Stimulated activated CD8-positive, alpha-beta memory T cell treated with anti-CD3 and anti-CD28 coated beads, Interleukin-4, amount 100 ng/mL, for 24 hours (primary cell): ENCODE results near the gene AMELX.

Experiments used
- DNase-seq: peaks from one replicate; pipeline ENCODE4 v3.0.0-alpha.2; 2020; ENCODE audit warnings: low read depth

AMELX gene

DNA sequence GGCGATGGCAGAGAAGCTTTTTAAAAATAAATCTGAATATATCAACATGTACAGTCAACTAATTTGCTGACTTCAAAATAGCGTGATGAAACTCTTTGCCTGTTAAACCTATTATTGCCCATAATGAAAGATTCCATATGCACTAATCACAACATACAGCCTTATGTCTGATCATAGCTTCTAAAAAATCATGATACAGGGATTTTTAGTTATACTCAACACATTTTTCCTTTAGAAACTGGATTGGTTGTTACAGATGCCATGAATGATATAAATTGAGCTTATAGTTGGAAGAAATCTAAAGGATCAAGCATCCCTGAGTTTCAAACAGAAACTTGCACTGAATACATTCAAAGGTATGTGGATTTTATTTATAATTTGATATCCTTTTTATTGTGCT is at the start of gene AMELX:
Gene AMELX, plus strand, starts transcription at position 301 of the 400 bp plus-strand sequence. CDS start 1,376 bp downstream, outside the sequence.
- DNase-seq = no peak

DNA sequence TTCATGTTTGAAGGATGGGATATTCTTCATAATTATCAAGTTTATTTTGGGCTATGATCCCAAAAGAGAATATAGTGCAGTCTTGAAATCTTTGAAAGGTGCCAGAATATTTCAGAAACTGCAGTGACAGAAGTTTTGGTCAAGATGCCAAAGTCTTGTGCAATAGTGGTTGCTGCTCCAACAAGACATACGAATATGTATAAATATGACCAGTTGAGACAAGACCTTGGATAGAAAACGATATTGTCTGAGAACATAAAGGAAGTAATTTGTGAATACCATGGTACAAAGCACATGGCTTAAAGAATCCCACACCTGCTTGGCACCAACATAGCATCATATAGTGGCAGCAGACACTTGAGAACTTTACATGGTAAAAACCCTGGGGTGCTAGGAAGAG is 48.6 kb upstream of the AMELX start:
- no peak for DNase-seq

DNA sequence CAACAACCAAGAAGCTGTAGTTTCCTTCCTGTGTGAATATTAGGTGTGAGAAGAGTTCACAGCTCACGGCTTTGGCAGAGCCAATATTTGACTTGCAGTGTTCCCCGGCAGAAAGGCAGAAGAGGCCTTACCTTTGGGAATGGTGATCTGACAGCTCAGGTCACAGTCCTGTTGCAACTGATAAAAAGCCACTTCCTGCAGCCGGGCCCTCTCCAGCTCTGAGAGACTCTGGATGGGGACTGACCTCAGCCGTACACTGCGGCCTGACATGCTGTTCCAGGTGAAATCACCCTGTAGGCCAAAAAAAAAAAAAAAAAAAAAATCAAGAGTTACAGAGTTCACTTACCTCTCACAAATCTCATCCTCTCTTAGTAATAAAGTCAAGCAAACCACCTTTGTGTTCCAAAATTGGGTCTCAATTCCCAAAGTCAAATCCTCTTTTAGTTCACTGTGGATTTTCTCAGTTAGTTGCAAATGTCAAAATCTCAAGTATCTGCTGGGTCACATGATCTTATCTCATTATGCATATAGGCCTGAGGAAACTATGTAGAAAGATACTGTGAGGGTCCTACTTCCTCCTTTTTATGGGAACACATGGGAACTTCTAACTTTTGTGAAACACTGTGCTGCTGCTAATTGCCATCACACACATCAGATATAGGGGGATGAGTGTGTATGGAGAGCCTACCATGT is 38.6 kb upstream of the AMELX start:
- no peak for DNase-seq

DNA sequence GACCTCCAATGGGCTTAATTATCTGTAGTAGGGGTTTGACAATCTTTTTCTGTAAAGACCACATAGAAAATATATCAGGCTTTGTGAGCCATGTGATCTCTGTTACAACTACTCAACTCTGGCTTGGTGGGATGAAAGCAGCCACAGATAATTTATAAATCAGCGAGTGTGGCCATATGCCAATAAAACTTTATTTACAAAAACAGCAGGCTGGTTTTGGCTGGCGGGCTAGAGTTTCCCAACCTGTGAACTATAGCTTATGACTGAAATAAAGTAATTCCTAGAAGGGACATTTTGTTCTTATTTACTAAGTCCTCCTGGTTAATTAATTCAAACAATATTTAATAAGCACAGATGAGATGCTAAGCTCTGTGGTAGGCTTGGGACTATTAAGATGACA is 35.9 kb upstream of the AMELX start:
- DNase-seq = no peak

DNA sequence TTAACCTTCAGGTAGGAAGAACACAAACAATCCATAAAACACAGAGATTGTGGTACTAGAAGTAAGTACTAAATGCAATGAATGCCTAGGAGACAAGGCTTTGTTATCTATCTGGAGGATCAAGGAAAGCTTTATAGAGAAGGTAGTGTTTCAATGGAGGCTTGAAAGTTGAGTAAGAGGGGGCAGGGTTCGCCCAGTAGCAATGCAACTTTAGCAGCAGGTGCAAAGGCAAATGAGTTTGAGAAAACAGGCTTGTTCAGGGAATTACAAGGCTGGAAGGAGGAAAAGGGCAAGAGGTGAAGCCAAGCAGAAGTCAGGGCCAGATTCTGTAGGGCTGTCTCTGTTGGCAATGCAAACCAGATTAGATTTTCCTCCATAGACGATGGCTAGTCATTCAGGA is 35.5 kb upstream of the AMELX start:
- no peak for DNase-seq

DNA sequence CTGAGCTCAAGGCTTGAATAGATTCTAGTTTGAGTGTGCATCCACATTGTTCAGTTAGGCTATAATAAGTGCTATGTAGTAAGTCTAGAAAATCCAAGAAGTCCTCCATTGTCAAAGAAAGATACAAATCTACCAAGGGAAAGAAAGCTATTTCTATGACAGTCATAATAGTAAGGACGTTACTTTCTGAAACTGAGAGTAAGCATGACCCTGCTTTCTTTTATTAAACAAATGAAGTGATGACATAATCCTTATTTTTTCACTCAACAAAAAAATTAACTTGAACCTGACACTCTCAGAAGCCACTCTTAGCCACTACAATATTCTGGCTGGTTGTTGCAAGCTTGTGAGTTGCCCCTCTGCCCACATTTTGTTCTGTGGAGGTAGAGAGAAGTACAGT is 33.8 kb upstream of the AMELX start:
- no peak for DNase-seq

DNA sequence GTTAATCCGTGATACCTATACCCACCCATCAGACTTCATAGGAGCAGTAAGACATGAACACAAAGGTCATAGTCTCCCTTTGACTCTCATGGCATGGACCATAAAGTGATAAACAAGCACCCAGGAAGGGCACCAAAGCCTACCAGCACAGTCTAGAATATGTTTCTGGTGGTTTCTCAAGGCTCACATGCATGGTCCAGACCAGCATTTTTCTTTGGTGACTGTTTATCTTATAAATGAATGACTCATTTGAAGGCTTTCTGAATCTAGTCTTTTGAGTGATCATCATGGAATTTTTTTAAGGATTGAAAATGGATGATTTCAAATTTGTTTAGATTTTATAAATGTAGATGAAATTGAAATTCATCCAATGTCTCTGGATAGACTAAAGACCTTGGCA is 32.0 kb upstream of the AMELX start:
- no peak for DNase-seq

DNA sequence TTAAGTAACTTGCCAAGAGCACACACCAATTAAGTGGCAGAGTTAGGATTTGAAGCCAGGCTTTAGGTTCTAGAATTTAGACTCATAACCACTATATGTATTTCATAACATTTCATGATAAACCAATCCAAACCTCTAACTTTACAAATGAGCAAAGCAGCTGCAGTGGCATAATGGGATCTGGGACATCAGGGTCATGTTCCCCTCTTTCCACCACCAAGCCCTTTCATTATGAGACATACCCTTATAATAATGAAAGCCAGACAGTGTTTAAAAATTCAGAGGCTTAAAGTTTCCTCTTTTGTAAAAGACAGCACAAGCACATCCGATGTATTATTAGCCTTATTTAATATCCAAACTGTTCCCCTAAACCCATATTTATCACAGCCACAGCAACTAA is 28.3 kb upstream of the AMELX start:
- DNase-seq = no peak

DNA sequence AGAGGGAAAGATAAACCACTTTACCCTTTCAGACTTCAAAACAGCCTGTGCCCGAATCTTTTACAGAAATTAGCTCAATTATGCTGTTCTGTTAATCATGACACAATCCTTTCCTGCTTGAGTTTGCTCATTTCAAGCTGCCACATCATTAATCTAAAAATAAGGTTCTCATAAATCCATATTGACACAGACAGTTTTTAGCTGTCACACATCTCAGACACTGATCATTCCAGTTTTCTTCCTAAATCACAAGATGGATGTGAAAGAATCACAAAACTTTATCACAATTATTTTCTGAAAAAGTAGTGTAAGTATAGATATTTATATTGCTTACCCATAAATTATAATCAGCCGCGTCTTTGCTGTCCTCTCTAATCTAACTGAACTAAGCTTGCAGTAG is 27.9 kb upstream of the AMELX start:
- no peak for DNase-seq

DNA sequence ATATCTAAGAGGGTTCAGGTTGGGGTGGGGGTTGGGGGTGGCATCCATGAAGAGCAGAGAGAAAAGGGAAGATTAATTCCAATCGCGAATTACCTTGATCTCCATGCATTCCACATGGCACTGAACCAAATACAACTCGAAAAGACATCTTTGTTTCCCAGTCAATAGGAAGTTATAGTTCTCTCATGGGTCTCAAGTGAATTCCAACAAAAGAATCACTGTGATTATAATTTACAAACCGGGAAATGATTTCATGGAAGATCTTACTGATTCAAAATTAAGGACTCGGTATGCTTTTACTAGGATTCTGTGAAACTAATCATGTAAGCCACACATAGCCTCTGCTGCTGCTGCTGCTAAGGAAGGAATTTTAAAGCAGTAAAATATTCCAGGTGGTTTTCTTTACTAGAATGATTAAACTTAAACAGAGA is 26.6 kb upstream of the AMELX start:
- no peak for DNase-seq

DNA sequence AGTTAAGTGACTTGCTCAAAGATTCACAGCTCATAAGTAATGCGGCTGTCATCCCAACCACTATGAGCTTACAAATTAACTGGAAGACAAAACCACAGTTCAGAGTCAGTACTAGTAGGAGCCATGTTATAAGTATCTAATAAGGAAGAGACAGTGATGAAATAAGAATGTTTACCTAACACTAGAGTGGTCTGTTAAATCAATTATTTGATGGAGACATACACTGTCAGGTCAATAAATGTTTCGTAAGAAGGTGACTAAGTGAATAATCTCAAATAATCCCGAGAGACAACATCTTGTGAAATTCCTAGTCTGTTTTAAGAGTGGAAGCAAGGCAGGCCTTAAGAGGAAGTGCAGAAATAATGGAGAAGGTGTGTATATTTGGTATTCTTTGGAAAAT is 25.8 kb upstream of the AMELX start:
- DNase-seq = no peak

DNA sequence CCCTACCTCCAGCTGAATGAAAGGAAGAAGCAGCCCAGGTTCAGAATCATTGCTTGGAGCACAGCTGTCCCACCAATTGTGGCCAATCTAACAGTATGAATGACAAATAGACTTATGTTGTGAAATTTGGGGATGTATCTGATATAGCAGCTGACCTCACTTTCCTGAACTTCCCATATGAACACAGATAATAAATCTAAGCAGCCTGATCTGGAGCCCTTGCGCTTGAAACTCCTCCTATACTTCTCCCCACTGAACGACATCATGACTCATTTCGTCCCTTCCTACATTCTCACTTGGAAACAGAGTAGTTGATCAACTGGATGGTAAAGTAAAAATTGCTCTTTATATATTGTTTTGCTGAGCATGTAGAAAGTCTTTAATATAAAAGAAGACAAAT is 24.2 kb upstream of the AMELX start:
- DNase-seq = no peak

DNA sequence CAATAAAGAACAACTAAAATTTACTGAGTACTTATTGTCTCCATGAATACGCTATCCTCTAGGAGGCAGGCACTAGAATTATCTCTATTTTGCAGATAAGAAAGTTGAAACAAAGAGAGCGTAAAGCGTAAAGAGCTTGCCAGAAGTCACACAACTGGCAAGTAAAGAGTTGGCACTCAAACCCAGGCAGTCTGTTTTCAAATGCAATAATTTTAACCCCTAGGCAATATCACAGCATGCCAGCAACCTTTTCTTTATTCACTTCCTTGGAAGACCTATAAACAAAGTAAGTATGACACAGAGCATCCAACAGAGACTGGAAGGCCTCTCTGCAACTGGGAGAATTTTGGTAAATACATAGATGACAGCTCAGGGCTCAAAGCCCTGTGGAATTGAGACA is 23.2 kb upstream of the AMELX start:
- DNase-seq = no peak

DNA sequence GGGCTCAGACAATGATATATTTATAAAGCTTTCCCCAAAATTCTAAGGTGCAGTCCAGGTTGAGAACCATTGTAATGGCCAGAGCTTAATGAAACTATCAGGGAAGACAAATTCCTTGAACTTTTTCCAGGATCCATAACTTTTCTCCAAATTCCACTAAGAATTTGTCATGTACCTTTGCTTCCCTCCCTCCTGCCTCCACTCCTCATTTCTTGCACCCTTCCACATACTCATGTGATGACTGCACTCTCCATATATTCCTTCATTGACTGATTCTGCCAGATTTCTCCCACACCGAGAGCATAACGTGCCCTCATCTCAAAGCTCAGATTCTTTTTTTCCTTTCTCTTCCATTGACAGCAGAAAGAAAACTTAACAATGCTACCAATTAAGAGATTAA is 20.9 kb upstream of the AMELX start:
- DNase-seq = no peak

DNA sequence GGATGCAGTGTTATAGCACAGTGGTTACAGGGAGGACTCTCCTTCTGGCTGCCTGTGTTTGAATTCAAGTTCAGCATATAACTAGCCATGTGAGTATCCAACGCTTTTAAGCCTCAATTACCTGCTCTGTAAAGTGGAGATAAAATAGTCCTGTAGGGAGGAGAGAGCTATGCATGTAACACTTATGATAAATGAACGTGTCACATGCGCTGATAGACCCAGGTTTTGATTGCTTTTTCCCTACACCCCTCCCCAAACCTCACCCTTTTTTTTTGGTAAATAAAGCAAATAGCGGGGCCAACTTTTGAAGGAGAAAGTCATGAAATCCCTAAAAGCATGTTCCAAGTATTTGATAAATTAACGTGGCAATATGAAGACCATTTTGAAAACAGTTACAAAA is 20.4 kb upstream of the AMELX start:
- DNase-seq = no peak

DNA sequence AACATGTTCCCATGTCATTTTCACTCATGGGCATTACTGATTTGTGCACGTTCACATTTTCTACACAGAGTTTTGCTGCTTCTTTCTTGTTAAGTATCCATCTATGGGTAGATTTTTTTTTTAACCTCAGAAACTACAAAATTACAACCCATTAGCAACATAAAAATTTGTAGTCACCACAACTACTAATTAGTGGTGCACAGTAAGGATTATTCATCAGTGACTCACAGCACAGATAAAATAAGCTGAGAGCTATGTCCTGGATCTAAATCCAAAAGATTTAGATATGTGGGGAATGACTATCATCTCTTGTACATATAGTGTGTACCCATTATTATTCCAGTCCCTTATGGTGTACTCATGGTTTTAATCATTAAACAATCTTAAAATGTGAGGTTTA is 19.7 kb upstream of the AMELX start:
- no peak for DNase-seq

DNA sequence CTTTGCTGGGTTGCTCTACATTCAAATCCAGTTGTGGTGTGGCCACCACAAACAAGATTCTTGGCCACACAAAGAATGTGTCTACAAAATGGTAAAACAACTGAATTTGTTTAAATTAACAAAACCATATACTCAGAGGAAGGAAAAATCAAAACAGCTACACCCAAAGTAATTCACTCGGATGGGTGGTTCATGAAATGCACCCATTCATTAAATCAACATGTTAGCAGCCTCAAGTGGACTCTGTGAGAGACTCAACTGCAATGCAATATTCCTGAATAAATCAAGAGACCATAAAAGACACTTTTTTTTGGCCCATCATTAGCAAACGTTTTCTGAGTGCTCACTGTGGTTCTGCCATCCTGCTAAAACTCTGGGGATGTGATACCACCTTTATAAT is 11.2 kb upstream of the AMELX start:
- DNase-seq = no peak

DNA sequence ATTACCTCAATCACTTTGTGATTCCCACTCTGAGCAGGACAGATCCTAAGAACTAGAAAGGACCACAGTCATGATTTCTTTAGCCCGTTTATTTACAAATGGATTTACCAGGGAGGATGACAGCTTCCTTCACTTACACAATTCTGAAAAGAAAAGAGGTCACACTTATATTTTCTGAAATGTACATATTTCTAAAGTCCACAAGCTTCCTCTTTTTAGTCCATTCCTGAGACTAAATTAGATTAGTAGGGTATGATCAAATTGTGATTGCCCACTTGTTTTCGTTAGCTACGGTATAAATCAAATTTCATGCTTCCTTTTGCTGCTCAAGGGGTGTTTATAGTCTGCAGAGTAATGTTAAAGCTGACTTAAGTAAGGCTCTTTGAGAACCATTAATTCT is 7.6 kb upstream of the AMELX start:
- DNase-seq = no peak

DNA sequence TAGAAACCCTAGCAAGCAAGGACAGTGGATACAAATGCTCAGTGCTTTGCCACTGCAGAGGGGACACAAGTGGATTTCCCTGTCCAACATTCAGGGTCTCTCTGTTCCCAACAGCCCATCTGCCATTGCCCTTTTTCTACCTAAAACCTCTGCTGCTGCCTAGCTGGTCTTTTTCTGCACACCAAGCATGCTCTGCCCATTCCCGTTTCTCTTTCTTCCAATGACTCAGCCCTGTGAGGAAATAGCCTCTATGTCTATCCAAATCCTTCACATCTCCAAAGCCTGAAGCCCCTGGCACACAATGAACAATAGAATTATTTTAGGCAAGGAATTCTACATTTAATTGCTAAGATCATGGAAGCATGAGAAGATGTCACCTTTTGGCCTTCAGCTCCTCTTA is 5.7 kb upstream of the AMELX start:
- no peak for DNase-seq

DNA sequence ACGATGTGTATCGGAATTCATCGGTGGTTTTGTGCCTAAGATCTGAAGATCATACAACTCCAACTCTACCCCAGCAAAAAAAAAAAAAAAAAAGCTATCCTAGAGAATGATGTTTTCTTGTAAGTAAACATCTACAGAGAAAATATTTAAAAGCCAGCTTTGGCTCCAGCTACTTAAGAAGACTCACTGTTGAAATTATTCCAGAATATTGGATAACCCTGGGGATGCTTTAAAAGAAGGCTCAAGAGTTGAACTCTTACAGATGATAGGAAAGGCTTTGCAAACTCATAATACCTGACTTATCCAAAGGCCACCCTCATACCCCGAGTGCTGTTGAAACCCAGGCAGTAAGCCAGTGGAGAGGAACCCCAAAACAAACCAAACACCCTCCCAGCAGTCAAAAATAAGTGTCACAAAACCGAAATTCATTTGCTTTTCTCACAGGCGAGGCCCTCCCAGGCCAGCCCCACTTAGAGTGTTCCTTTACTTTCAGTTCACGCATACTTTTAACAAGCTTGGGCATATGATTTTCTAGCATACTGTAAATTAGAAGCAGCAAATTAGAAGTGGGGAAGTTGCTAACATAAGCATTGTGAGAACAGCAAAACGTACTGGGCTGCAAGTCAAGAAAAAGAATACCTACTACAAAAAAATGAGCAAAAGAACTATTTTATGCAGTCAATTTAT is 2.7 kb upstream of the AMELX start:
- DNase-seq = no peak

DNA sequence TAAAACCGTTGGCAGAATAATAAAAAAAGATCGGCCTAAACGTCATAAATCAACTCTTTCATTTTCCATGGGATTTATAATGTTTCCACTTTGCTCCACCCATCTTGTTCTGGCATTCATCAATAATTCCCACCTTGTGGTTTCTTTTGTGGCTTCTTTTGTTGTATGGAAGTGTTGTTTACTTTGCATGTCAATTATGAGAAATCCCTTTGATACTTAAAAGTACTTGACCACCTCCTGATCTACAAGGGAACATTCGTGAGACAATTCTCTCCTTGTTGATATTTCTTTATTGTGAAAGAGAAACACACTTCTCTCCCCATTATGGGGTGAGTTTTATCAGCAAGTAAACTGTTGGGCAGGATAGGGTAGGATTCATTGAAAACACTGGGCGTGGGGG is 2.8 kb downstream of the AMELX start:
- DNase-seq = no peak

DNA sequence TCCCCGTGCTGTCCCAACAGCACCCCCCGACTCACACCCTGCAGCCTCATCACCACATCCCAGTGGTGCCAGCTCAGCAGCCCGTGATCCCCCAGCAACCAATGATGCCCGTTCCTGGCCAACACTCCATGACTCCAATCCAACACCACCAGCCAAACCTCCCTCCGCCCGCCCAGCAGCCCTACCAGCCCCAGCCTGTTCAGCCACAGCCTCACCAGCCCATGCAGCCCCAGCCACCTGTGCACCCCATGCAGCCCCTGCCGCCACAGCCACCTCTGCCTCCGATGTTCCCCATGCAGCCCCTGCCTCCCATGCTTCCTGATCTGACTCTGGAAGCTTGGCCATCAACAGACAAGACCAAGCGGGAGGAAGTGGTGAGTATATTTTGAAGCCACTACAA is 5.4 kb downstream of the AMELX start:
- no peak for DNase-seq

DNA sequence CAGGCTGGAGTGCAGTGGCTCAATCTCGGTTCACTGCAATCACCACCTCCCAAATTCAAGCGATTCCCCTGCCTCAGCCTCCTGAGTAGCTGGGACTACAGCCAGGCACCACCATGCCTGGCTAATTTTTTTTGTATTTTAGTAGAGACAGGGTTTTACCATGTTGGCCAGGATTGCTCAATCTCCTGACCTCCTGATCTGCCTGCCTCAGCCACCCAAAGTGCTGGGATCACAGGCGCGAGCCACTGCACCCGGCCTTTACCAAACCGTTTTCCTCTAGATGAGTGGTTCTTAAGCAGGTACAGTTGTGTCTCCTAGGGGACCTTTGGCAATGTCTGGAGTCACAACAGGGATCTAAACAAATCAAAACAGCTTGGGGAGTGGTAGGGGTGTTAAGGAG is 11.6 kb downstream of the AMELX start:
- no peak for DNase-seq

DNA sequence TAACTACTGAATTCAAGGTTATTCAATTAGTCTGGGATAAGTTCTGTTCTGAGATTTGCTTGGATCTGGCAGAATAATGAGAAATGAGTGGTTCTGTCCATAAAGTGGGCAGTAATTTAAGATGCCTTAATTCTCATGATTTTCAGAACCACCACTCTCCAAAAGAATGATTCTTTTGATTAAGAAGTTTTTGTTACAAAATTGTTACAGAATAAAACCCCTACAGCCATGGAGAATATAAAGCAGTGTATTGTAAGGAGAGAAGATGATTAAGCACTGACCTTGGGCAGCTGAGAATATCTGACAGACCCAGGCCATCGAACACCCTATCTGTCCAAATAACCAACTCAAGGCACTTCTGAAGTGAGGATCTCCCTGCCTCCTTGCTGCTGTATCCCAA is 12.4 kb downstream of the AMELX start:
- DNase-seq = no peak
